ENCODE data around the gene UBQLN1. TPM values are rescaled to one million over a fixed set of nuclear protein-coding genes. Genes with fewer than 3 reads are reported as not detected.

Gene UBQLN1
- total and polyA plus RNA-seq, 9 of the 15 experiments (the other 6 are each of a cell fraction or from before 2014, with no cell fraction given) = 7.5 to 120 (median 52.8) TPM

GRCh38 chr9:83622939-83623678 is 84.6 kb downstream of the UBQLN1 start, which contains the start of gene IDNK (continued):
- peak; percentile 69 for TF ChIP-seq RBBP5 (IDR thresholded peaks at IDR 0.05; ENCODE audit: borderline replicate concordance, insufficient read depth, low read length, poor library complexity, severe bottlenecking)
- no peak for TF ChIP-seq ZNF398 (CRISPR knock-in tag; IDR thresholded peaks at IDR 0.05)
- TF ChIP-seq SRSF3 (IDR thresholded peaks at IDR 0.05; ENCODE audit: insufficient read depth, low read length) = no peak
- TF ChIP-seq SUPT5H (IDR thresholded peaks at IDR 0.05) = peak; percentile 73
- no peak for TF ChIP-seq ZNF280B (CRISPR knock-in tag; IDR thresholded peaks at IDR 0.05)
- TF ChIP-seq CXXC5 (CRISPR knock-in tag; IDR thresholded peaks at IDR 0.05) = 0 out of 2 replicates have a peak, but pooled peaks have one; percentile 31
- no peak for TF ChIP-seq HMGN3 (IDR thresholded peaks at IDR 0.05; ENCODE audit: borderline replicate concordance, extremely low read depth, insufficient read length, low read depth, low read length)
- TF ChIP-seq HDAC2 (IDR thresholded peaks at IDR 0.05) = no peak
- TF ChIP-seq BMI1 (IDR thresholded peaks at IDR 0.05; ENCODE audit: low read length) = no peak
- TF ChIP-seq C11orf30 (IDR thresholded peaks at IDR 0.05; ENCODE audit: low read depth) = no peak
- TF ChIP-seq GTF2F1 (IDR thresholded peaks at IDR 0.05; ENCODE audit: low read depth, low read length) = no peak
- TF ChIP-seq SLC30A9 (CRISPR knock-in tag; IDR thresholded peaks at IDR 0.05) = no peak
- no peak for TF ChIP-seq ZNF561 (CRISPR knock-in tag; conservative IDR thresholded peaks at IDR 0.05)
- TF ChIP-seq GABPB1 (CRISPR knock-in tag; IDR thresholded peaks at IDR 0.05) = no peak
- TF ChIP-seq EP400 (IDR thresholded peaks at IDR 0.05) = peak; percentile 38; the same call in 1 of the 2 replicates
- TF ChIP-seq HBP1 (CRISPR knock-in tag; IDR thresholded peaks at IDR 0.05) = peak; percentile 51; the same call in 1 of the 2 replicates
- TF ChIP-seq POLR2B (IDR thresholded peaks at IDR 0.05; ENCODE audit: low read depth, partially characterized antibody) = peak; percentile 41
- TF ChIP-seq, protein P1, sequence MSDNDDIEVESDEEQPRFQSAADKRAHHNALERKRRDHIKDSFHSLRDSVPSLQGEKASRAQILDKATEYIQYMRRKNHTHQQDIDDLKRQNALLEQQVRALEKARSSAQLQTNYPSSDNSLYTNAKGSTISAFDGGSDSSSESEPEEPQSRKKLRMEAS (CRISPR knock-in tag; IDR thresholded peaks at IDR 0.05) = peak; percentile 27; the same call in 1 of the 2 replicates
- TF ChIP-seq, protein P2, sequence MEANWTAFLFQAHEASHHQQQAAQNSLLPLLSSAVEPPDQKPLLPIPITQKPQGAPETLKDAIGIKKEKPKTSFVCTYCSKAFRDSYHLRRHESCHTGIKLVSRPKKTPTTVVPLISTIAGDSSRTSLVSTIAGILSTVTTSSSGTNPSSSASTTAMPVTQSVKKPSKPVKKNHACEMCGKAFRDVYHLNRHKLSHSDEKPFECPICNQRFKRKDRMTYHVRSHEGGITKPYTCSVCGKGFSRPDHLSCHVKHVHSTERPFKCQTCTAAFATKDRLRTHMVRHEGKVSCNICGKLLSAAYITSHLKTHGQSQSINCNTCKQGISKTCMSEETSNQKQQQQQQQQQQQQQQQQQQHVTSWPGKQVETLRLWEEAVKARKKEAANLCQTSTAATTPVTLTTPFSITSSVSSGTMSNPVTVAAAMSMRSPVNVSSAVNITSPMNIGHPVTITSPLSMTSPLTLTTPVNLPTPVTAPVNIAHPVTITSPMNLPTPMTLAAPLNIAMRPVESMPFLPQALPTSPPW (CRISPR knock-in tag; IDR thresholded peaks at IDR 0.05) = peak; percentile 55
- no peak for TF ChIP-seq EGR1 (conservative IDR thresholded peaks at IDR 0.05)
- TF ChIP-seq NFXL1 (CRISPR knock-in tag; IDR thresholded peaks at IDR 0.05) = no peak

All from K562 (cell line).